ENCODE results near the gene RYR3.

Gene RYR3

GRCh38 chr15:33864360-33865075 is 553.8 kb downstream of the RYR3 start:
- TF ChIP-seq CTCF (IDR thresholded peaks at IDR 0.05; ENCODE audit: control insufficient read depth, insufficient read depth, low read depth, low read length, missing control alignments), result no peak
- no peak overlapping the region for H3K4me3 ChIP-seq (ENCODE audit: control insufficient read depth, low read depth, low read length)
- DNase-seq (ENCODE audit: low read depth), result no peak

- no peak for TF ChIP-seq CTCF (IDR thresholded peaks at IDR 0.05; ENCODE audit: control insufficient read depth, insufficient read depth, low read depth, low read length, missing control alignments)
- no peak for DNase-seq (ENCODE audit: low read depth)
- no peak overlapping the region for H3K4me3 ChIP-seq (ENCODE audit: control insufficient read depth, low read depth, low read length)
These were observed 554.6 kb downstream of the RYR3 start for GRCh38 chr15:33865416-33865815.

- DNase-seq (ENCODE audit: low read depth), result no peak
- no peak for TF ChIP-seq CTCF (IDR thresholded peaks at IDR 0.05; ENCODE audit: control insufficient read depth, insufficient read depth, low read depth, low read length, missing control alignments)
- no peak overlapping the region for H3K4me3 ChIP-seq (ENCODE audit: control insufficient read depth, low read depth, low read length)
These were observed 555.5 kb downstream of the RYR3 start for GRCh38 chr15:33866101-33866737.

- no peak for DNase-seq (ENCODE audit: low read depth)
- no peak for TF ChIP-seq CTCF (IDR thresholded peaks at IDR 0.05; ENCODE audit: control insufficient read depth, insufficient read depth, low read depth, low read length, missing control alignments)
- no peak overlapping the region for H3K4me3 ChIP-seq (ENCODE audit: control insufficient read depth, low read depth, low read length)
These were observed 561.2 kb downstream of the RYR3 start for GRCh38 chr15:33871980-33872379.

GRCh38 chr15:33872416-33873106 is 561.8 kb downstream of the RYR3 start:
- TF ChIP-seq CTCF (IDR thresholded peaks at IDR 0.05; ENCODE audit: control insufficient read depth, insufficient read depth, low read depth, low read length, missing control alignments), result no peak
- DNase-seq (ENCODE audit: low read depth), result no peak
- no peak overlapping the region for H3K4me3 ChIP-seq (ENCODE audit: control insufficient read depth, low read depth, low read length)

GRCh38 chr15:33874156-33874555 is 563.4 kb downstream of the RYR3 start:
- no peak for TF ChIP-seq CTCF (IDR thresholded peaks at IDR 0.05; ENCODE audit: control insufficient read depth, insufficient read depth, low read depth, low read length, missing control alignments)
- DNase-seq (ENCODE audit: low read depth), result no peak

More at GRCh38 chr15:33874156-33874555, 563.4 kb downstream of the RYR3 start:
- H3K4me3 ChIP-seq (ENCODE audit: control insufficient read depth, low read depth, low read length), result no peak overlapping the region

All from AG09309 (cell line).